Endothelial cell of umbilical vein (primary cell): ENCODE measurements around the gene ADPRH. TPM values are rescaled to one million over a fixed set of nuclear protein-coding genes. Genes with fewer than 3 reads are reported as not detected.

Experiments used
- BruUV-seq: library from RNA; stranded (reverse); fragments of 400-500 nt; replicated peaks from 2 replicates; lab custom pipeline; 2021; lab: Mats Ljungman, UMichigan
- CTCF ChIA-PET: fragments of 300-600, 350-600 bp; sonication (Branson Sonifier 250); formaldehyde crosslinking; loops from one replicate; lab custom pipeline; 2021; ENCODE audit warnings: antibody characterized with exemption, inconsistent platforms; lab: Charles Lee
- POLR2A ChIA-PET: fragments of 300-600, 350-600 bp; sonication (Branson Sonifier 250); formaldehyde crosslinking; loops from one replicate; lab custom pipeline; 2021; ENCODE audit warnings: antibody characterized with exemption, inconsistent platforms; lab: Charles Lee
- DNase-seq: peaks from one replicate; pipeline ENCODE4 v3.0.0-alpha.2; 2011; ENCODE audit warnings: low read depth, low spot score
- FAIRE-seq: peaks from 2 replicates; lab custom pipeline; 2011; peaks lifted over from hg19 to GRCh38; lab: Jason Lieb, UNC
- H2AFZ ChIP-seq: 2 replicates; pipeline ENCODE4 v1.6.0; 2012; ENCODE audit warnings: low read depth, low read length, control low read depth, inconsistent platforms
- H3K27ac ChIP-seq: 2 replicates; pipeline ENCODE4 v1.5.1; 2011; ENCODE audit warnings: low read depth, mild to moderate bottlenecking, control low read depth, low read length, moderate library complexity; ENCODE audit not compliant: insufficient read depth
- H3K27me3 ChIP-seq, 2 experiments: 2 replicates each; pipeline versions ENCODE4 v1.6.0 to v1.6.1; 2011; ENCODE audit warnings: low read length in 2 of 2, mixed read lengths in 1 of 2; ENCODE audit not compliant: control insufficient read depth in 2 of 2, insufficient read depth in 2 of 2
- H3K36me3 ChIP-seq, 2 experiments: 2 replicates in 1 of 2; 3 replicates in 1 of 2; pipeline ENCODE4 v1.5.1; 2011; ENCODE audit warnings: low read length in 2 of 2, mild to moderate bottlenecking in 1 of 2, moderate library complexity in 1 of 2; ENCODE audit not compliant: control insufficient read depth in 2 of 2, insufficient read depth in 2 of 2; ENCODE audit errors: extremely low read depth in 1 of 2
- H3K4me1 ChIP-seq: 3 replicates; pipeline ENCODE4 v1.5.1; 2011; ENCODE audit warnings: mild to moderate bottlenecking, low read length; ENCODE audit not compliant: control insufficient read depth, insufficient read depth; ENCODE audit errors: extremely low read depth
- H3K4me2 ChIP-seq: 2 replicates; pipeline ENCODE4 v1.6.1; 2011; ENCODE audit warnings: low read length, control low read depth, mixed read lengths; ENCODE audit not compliant: insufficient read depth
- H3K4me3 ChIP-seq, 3 experiments: fragments of 200-600 bp in 1 of 3; sonication (generic), shearing (Covaris generic) in 1 of 3; replicated peaks in 1 of 3; 2 replicates each; pipeline ENCODE4 v1.5.1; 2011 to 2016; ENCODE audit warnings: control low read depth in 3 of 3, low read length in 3 of 3, mild to moderate bottlenecking in 2 of 3, inconsistent platforms in 1 of 3, low read depth in 1 of 3, moderate library complexity in 1 of 3; ENCODE audit not compliant: insufficient read depth in 1 of 3
- H3K79me2 ChIP-seq: 2 replicates; pipeline ENCODE4 v1.6.0; 2012; ENCODE audit warnings: low read length, inconsistent platforms; ENCODE audit not compliant: control insufficient read depth, insufficient read depth
- H3K9ac ChIP-seq: replicated peaks from 2 replicates; pipeline ENCODE3; 2011; ENCODE audit warnings: low read length, control low read depth; ENCODE audit not compliant: insufficient read depth; ENCODE audit errors: extremely low read depth
- H3K9me1 ChIP-seq: replicated peaks from 3 replicates; pipeline ENCODE4 v1.6.0; 2011; ENCODE audit warnings: mild to moderate bottlenecking, low read length; ENCODE audit not compliant: control insufficient read depth, insufficient read depth; ENCODE audit errors: extremely low read depth
- H3K9me3 ChIP-seq: replicated peaks from 2 replicates; pipeline ENCODE4 v1.5.1; 2012; ENCODE audit warnings: low read length, inconsistent platforms; ENCODE audit not compliant: control insufficient read depth, insufficient read depth
- H4K20me1 ChIP-seq: replicated peaks from 2 replicates; pipeline ENCODE3; 2011; ENCODE audit warnings: mild to moderate bottlenecking, low read length; ENCODE audit not compliant: control insufficient read depth, insufficient read depth; ENCODE audit errors: extremely low read depth
- EZH2 ChIP-seq: IDR thresholded peaks from 2 replicates; pipeline ENCODE4 v1.6.1; 2012; ENCODE audit warnings: borderline replicate concordance, low read depth, mild to moderate bottlenecking, moderate library complexity, low read length, inconsistent platforms; ENCODE audit not compliant: severe bottlenecking
- FOS ChIP-seq: IDR thresholded peaks from 2 replicates; pipeline ENCODE4 v1.6.1; 2011; ENCODE audit warnings: mild to moderate bottlenecking, low read length, moderate library complexity, borderline replicate concordance; ENCODE audit not compliant: insufficient read depth
- GATA2 ChIP-seq: IDR thresholded peaks from 2 replicates; pipeline ENCODE4 v1.7.0; 2011; ENCODE audit warnings: low read depth, mild to moderate bottlenecking, moderate library complexity, mixed read lengths, low read length; ENCODE audit not compliant: insufficient read length, insufficient read depth
- JUN ChIP-seq: IDR thresholded peaks from 2 replicates; pipeline ENCODE4 v1.6.1; 2011; ENCODE audit warnings: borderline replicate concordance, low read depth; ENCODE audit not compliant: insufficient read length, insufficient read depth
- POLR2AphosphoS5 ChIP-seq: IDR thresholded peaks from 2 replicates; pipeline ENCODE4 v1.6.1; 2012; ENCODE audit warnings: low read depth, mild to moderate bottlenecking, control low read depth, low read length, moderate library complexity; ENCODE audit not compliant: insufficient read depth
- dilution Hi-C: fragments of 300-500 bp; cut with MboI; formaldehyde crosslinking; loops from one replicate; pipeline ENCODE4 v1.15.0; 2019; ENCODE audit warnings: low sequenced_read_pairs; ENCODE audit not compliant: extremely low pct_ligation_motif_present
- intact Hi-C: fragments of 100-400 bp; cut with micrococcal nuclease; formaldehyde crosslinking; loops from one replicate; pipeline ENCODE4 v1.10.0; 2022
- polyA plus RNA-seq, 4 experiments: library from polyadenylated mRNA; depleted of rRNA in 3 of 4; stranded (reverse) in 3 of 4; unstranded in 1 of 4; fragments of >200 nt; gene quantifications; 2 replicates each; pipeline versions ENCODE4 v1.2.1 to v1.2.3, GENCODE V29; 2011 to 2012; ENCODE audit warnings: missing spikeins in 1 of 4
- total RNA-seq: library from RNA; stranded (reverse); gene quantifications from 2 replicates; pipeline ENCODE4 v1.2.3, GENCODE V29; 2021
- TF ChIP-seq, protein P1 (sequence below), 2 donors: IDR thresholded peaks; 1 replicate in 1 of 2; 2 replicates in 1 of 2; pipeline ENCODE4 v1.5.1; 2011; ENCODE audit warnings: low read length in 2 of 2, mild to moderate bottlenecking in 2 of 2, moderate library complexity in 2 of 2, control low read depth in 1 of 2, inconsistent platforms in 1 of 2, low read depth in 1 of 2; ENCODE audit not compliant: insufficient read depth in 1 of 2; ENCODE audit errors: extremely low read depth in 1 of 2
- TF ChIP-seq, protein P2 (sequence below): IDR thresholded peaks from 2 replicates; pipeline ENCODE4 v1.6.1; 2011; ENCODE audit not compliant: insufficient read depth, insufficient read length

Gene ADPRH
- total and polyA plus RNA-seq, 2 donors (not counting 3 experiments of a cell fraction or from before 2014, with no cell fraction given) = 3.5 to 8.0 TPM

DNA sequence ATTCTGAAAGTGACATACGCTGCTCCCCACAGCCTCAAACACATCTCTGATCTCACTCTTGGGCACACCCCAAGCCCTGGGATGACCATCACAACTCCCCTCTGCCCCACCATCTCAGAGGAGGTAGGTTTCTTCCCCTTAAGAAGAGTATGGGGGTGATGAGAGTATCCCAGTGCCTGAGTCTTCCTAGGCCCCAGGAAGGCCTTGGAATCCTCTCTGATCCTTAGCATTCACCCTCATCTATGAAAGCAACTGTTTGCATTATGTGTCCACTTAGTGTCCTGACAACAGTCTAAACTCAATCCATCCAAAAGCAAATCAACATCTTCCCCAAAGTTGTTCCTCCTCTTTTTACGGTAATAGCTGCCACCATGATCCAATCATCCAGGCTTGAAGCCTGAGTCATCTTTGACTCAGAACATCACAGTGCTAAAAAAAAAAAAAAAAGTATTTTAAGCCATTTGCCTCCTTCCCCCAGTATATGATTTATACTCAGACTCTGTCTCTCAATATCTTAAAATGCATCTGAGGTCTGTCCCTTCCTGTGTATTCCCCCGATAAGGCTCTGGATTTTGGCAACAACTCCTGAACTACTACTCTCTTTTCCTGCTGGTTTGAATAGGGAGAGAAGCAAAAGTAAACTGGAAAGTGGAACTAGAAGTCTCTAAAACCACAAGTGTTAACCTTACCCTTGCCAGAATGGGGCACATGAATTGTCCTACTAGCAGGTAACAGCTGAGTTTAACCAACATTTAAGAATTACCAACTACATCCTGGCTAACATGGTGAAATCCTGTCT, 58.6 kb downstream of the ADPRH start:
- peak overlapping the region; percentile 21 for H3K9ac ChIP-seq
- dilution Hi-C loops = no loop called here

More for the DNA sequence above, 58.6 kb downstream of the ADPRH start:
- H3K4me2 ChIP-seq = peak overlapping the region; percentile 16
- peak overlapping the region; percentile 49 for H2AFZ ChIP-seq
- peaks cover 34% of the 10 kb centered on the region for H3K4me1 ChIP-seq
- CTCF ChIA-PET = interaction anchor here (0.6 to 1.2 kb wide), 3 partner anchors 37 to 139 kb away, joined by 3 to 4 read pairs (median 4); no protein-coding TSS in a partner anchor
- peak; percentile 72 for TF ChIP-seq JUN
- TF ChIP-seq GATA2 = peak; percentile 93
- TF ChIP-seq, protein P1, sequence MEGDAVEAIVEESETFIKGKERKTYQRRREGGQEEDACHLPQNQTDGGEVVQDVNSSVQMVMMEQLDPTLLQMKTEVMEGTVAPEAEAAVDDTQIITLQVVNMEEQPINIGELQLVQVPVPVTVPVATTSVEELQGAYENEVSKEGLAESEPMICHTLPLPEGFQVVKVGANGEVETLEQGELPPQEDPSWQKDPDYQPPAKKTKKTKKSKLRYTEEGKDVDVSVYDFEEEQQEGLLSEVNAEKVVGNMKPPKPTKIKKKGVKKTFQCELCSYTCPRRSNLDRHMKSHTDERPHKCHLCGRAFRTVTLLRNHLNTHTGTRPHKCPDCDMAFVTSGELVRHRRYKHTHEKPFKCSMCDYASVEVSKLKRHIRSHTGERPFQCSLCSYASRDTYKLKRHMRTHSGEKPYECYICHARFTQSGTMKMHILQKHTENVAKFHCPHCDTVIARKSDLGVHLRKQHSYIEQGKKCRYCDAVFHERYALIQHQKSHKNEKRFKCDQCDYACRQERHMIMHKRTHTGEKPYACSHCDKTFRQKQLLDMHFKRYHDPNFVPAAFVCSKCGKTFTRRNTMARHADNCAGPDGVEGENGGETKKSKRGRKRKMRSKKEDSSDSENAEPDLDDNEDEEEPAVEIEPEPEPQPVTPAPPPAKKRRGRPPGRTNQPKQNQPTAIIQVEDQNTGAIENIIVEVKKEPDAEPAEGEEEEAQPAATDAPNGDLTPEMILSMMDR (IDR thresholded peaks at IDR 0.05; ENCODE audit: extremely low read depth in 1 of 2, insufficient read depth in 1 of 2, low read depth in 1 of 2, low read length in 2 of 2) = no peak
- no peak for TF ChIP-seq EZH2
- peak; percentile 44 for TF ChIP-seq POLR2AphosphoS5
- TF ChIP-seq FOS = peak; percentile 96
- TF ChIP-seq, protein P2, sequence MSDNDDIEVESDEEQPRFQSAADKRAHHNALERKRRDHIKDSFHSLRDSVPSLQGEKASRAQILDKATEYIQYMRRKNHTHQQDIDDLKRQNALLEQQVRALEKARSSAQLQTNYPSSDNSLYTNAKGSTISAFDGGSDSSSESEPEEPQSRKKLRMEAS = no peak
- intact Hi-C loops = loop anchor here (2.0 kb wide), 1 partner anchor 39 kb away; the partner anchor contains the start of gene COX17
- POLR2A ChIA-PET = interaction anchor here (0.6 to 0.8 kb wide), 3 partner anchors 40 to 454 kb away, joined by 3 read pairs; no protein-coding TSS in a partner anchor
- DNase-seq = peak; percentile 91
- H3K36me3 ChIP-seq = no peaks in the 10 kb centered on the region
- BruUV-seq = TSS peak; percentile 84
- peak overlapping the region; percentile 80 for H3K27ac ChIP-seq
- peak; percentile 88 for FAIRE-seq
- H3K27me3 ChIP-seq = no peaks in the 10 kb centered on the region
- no peak overlapping the region for H3K4me3 ChIP-seq
- H4K20me1 ChIP-seq = no peaks in the 10 kb centered on the region
- no peaks in the 10 kb centered on the region for H3K79me2 ChIP-seq
- no peaks in the 10 kb centered on the region for H3K9me3 ChIP-seq
- no peaks in the 10 kb centered on the region for H3K9me1 ChIP-seq

Other genes with a start within 250 kb of the ADPRH start
- gene TMEM39A, start 115.9 kb upstream of the ADPRH start, total RNA-seq = 53.0 and 56.0 TPM in 2 replicates
- gene TMEM39A, start 115.9 kb upstream of the ADPRH start, polyA plus RNA-seq = 43.6 and 44.6 TPM in 2 replicates
- 17.8 and 25.0 TPM in 2 replicates for gene POGLUT1, start 110.5 kb upstream of the ADPRH start, total RNA-seq
- gene POGLUT1, start 110.5 kb upstream of the ADPRH start, polyA plus RNA-seq = 7.5 and 9.5 TPM in 2 replicates
- gene TIMMDC1, start 80.9 kb upstream of the ADPRH start, total RNA-seq = 76.2 and 80.8 TPM in 2 replicates
- 49.2 and 61.4 TPM in 2 replicates for gene TIMMDC1, start 80.9 kb upstream of the ADPRH start, polyA plus RNA-seq
- not detected in 2 replicates for gene CD80, start 19.9 kb upstream of the ADPRH start, total RNA-seq
- not detected in 2 replicates for gene CD80, start 19.9 kb upstream of the ADPRH start, polyA plus RNA-seq
- not detected in 2 replicates for gene PLA1A, start 18.4 kb downstream of the ADPRH start, total RNA-seq
- 0.07 and 0.14 TPM in 2 replicates for gene PLA1A, start 18.4 kb downstream of the ADPRH start, polyA plus RNA-seq
- 0.66 TPM in 1 of 2 replicates, not detected in the other for gene POPDC2, start 81.1 kb downstream of the ADPRH start, total RNA-seq
- 0.57 and 1.3 TPM in 2 replicates for gene POPDC2, start 81.1 kb downstream of the ADPRH start, polyA plus RNA-seq
- gene COX17, start 97.9 kb downstream of the ADPRH start, total RNA-seq = 31.3 and 37.6 TPM in 2 replicates
- gene COX17, start 97.9 kb downstream of the ADPRH start, polyA plus RNA-seq = 15.3 and 19.8 TPM in 2 replicates
- gene CFAP91, start 123.5 kb downstream of the ADPRH start, total RNA-seq = 0.40 and 0.51 TPM in 2 replicates
- gene CFAP91, start 123.5 kb downstream of the ADPRH start, polyA plus RNA-seq = 0.54 and 1.0 TPM in 2 replicates
- not detected in 2 replicates for gene NR1I2, start 202.6 kb downstream of the ADPRH start, total RNA-seq
- 0.03 TPM in 2 replicates for gene NR1I2, start 202.6 kb downstream of the ADPRH start, polyA plus RNA-seq